Measurements from ENCODE around the gene PEA15. TPM values are rescaled to one million over a fixed set of nuclear protein-coding genes. Genes with fewer than 3 reads are reported as not detected.

The PEA15 gene
- total RNA-seq, 1 donor from 2014 or later, result 132 TPM

- DNase-seq (no peak), ATAC-seq (no peak)
- Histone ChIP-seq H3K27me3 (ENCODE audit: low read depth) (no peaks in the 10 kb centered on the region), H3K4me3 (no peak overlapping the region), H3K27ac (no peak overlapping the region), H3K9me3 (no peaks in the 10 kb centered on the region), H3K4me1 (peaks cover 18% of the 10 kb centered on the region), H3K36me3 (peaks cover 93% of the 10 kb centered on the region)
- TF ChIP-seq CTCF (IDR thresholded peaks at IDR 0.05), result no peak
- intact Hi-C loops (cut with DNase I), result no loop called here
Measured at GRCh38 chr1:160239582-160240299, 34.6 kb downstream of the PEA15 start.

- intact Hi-C loops (cut with DNase I), result no loop called here
- Histone ChIP-seq H3K36me3 (peaks cover 54% of the 10 kb centered on the region), H3K4me1 (peaks cover 18% of the 10 kb centered on the region), H3K27me3 (ENCODE audit: low read depth) (no peaks in the 10 kb centered on the region), H3K9me3 (no peaks in the 10 kb centered on the region), H3K27ac (no peak overlapping the region), H3K4me3 (no peak overlapping the region)
- no peak for DNase-seq
- no peak for ATAC-seq
- no peak for TF ChIP-seq CTCF (IDR thresholded peaks at IDR 0.05)
Measured at GRCh38 chr1:160243767-160244166, 38.6 kb downstream of the PEA15 start.

GRCh38 chr1:160244209-160244608, 39.0 kb downstream of the PEA15 start:
- ATAC-seq (no peak), DNase-seq (no peak)
- peaks cover 49% of the 10 kb centered on the region for H3K36me3 ChIP-seq
- no peaks in the 10 kb centered on the region for H3K9me3 ChIP-seq
- no peak for TF ChIP-seq CTCF (IDR thresholded peaks at IDR 0.05)
- H3K4me1 ChIP-seq, result peaks cover 18% of the 10 kb centered on the region
- H3K4me3 ChIP-seq, result no peak overlapping the region
- intact Hi-C loops (cut with DNase I), result no loop called here
- H3K27ac ChIP-seq, result no peak overlapping the region
- no peaks in the 10 kb centered on the region for H3K27me3 ChIP-seq (ENCODE audit: low read depth)

GRCh38 chr1:160245434-160245833, 40.2 kb downstream of the PEA15 start:
- Histone ChIP-seq H3K4me1 (peaks cover 18% of the 10 kb centered on the region), H3K27me3 (ENCODE audit: low read depth) (no peaks in the 10 kb centered on the region), H3K27ac (no peak overlapping the region), H3K4me3 (no peak overlapping the region), H3K36me3 (peaks cover 37% of the 10 kb centered on the region), H3K9me3 (no peaks in the 10 kb centered on the region)
- no peak for TF ChIP-seq CTCF (IDR thresholded peaks at IDR 0.05)
- intact Hi-C loops (cut with DNase I), result no loop called here
- ATAC-seq (no peak), DNase-seq (no peak)

GRCh38 chr1:160247053-160247452, 41.9 kb downstream of the PEA15 start:
- H3K27me3 ChIP-seq (ENCODE audit: low read depth), result no peaks in the 10 kb centered on the region
- H3K9me3 ChIP-seq, result no peaks in the 10 kb centered on the region
- no peak for TF ChIP-seq CTCF (IDR thresholded peaks at IDR 0.05)
- ATAC-seq, result no peak
- DNase-seq, result no peak
- intact Hi-C loops (cut with DNase I), result no loop called here
- H3K4me1 ChIP-seq, result peaks cover 30% of the 10 kb centered on the region
- no peak overlapping the region for H3K4me3 ChIP-seq
- H3K36me3 ChIP-seq, result peaks cover 21% of the 10 kb centered on the region
- H3K27ac ChIP-seq, result no peak overlapping the region
